ENCODE results near the gene LARP1B. TPM values are rescaled to one million over a fixed set of nuclear protein-coding genes. Genes with fewer than 3 reads are reported as not detected.

The LARP1B gene
- total RNA-seq, 1 experiment from 2014 or later = 17.3 TPM

GRCh38 chr4:128176643-128177042 lies 115.5 kb downstream of the LARP1B start:
- intact Hi-C loops (cut with micrococcal nuclease; ENCODE audit: unreplicated experiment) = no loop called here
- Histone ChIP-seq H3K9me3 (ENCODE audit: control insufficient read depth, insufficient read depth, low read depth, low read length) (no peaks in the 10 kb centered on the region), H3K4me1 (ENCODE audit: control insufficient read depth, insufficient read depth, low read length) (no peaks in the 10 kb centered on the region; the same call in 1 of the 2 replicates), H3K27ac (ENCODE audit: low read length) (no peak overlapping the region), H3K4me3 (ENCODE audit: low read depth in 2 of 2, low read length in 2 of 2) (no peak overlapping the region), H3K36me3 (ENCODE audit: control insufficient read depth, insufficient read depth, low read length) (no peaks in the 10 kb centered on the region), H3K27me3 (ENCODE audit: control insufficient read depth, insufficient read depth, low read length) (no peaks in the 10 kb centered on the region)
- in situ Hi-C loops (cut with HindIII; ENCODE audit: low pct_unique_long_range_greater_than_20kb, low sequenced_read_pairs) = no loop called here
- CTCF ChIA-PET = no interaction called here
- ATAC-seq = no peak
- no TSS peak for BruUV-seq (replicated peaks)
- POLR2A ChIA-PET = no interaction called here
- no peak for TF ChIP-seq POLR2AphosphoS5 (IDR thresholded peaks at IDR 0.05; ENCODE audit: low read depth, low read length)
- TF ChIP-seq CTCF (IDR thresholded peaks at IDR 0.05) = no peak
- no peak for TF ChIP-seq SIN3A (IDR thresholded peaks at IDR 0.05; ENCODE audit: borderline replicate concordance, insufficient read depth, low read depth, low read length)
- TF ChIP-seq REST (IDR thresholded peaks at IDR 0.05; ENCODE audit: insufficient read depth in 1 of 2, low read depth in 2 of 2, low read length in 1 of 2) = no peak
- TF ChIP-seq TCF7L2 (IDR thresholded peaks at IDR 0.05; ENCODE audit: low read depth, low read length) = no peak
- DNase-seq (ENCODE audit: low read depth, low spot score) = no peak

GRCh38 chr4:128177498-128177897 lies 116.4 kb downstream of the LARP1B start:
- ATAC-seq = no peak
- intact Hi-C loops (cut with micrococcal nuclease; ENCODE audit: unreplicated experiment) = no loop called here
- Histone ChIP-seq H3K27me3 (ENCODE audit: control insufficient read depth, insufficient read depth, low read length) (no peaks in the 10 kb centered on the region), H3K9me3 (ENCODE audit: control insufficient read depth, insufficient read depth, low read depth, low read length) (no peaks in the 10 kb centered on the region), H3K4me1 (ENCODE audit: control insufficient read depth, insufficient read depth, low read length) (no peaks in the 10 kb centered on the region; the same call in 1 of the 2 replicates), H3K36me3 (ENCODE audit: control insufficient read depth, insufficient read depth, low read length) (no peaks in the 10 kb centered on the region), H3K4me3 (ENCODE audit: low read depth in 2 of 2, low read length in 2 of 2) (no peak overlapping the region), H3K27ac (ENCODE audit: low read length) (no peak overlapping the region; the same call in 1 of the 2 replicates)
- DNase-seq (ENCODE audit: low read depth, low spot score) = no peak
- BruUV-seq (replicated peaks) = TSS peak; percentile 34
- CTCF ChIA-PET = no interaction called here
- POLR2A ChIA-PET = no interaction called here
- in situ Hi-C loops (cut with HindIII; ENCODE audit: low pct_unique_long_range_greater_than_20kb, low sequenced_read_pairs) = no loop called here
- TF ChIP-seq CTCF (IDR thresholded peaks at IDR 0.05) (no peak), REST (IDR thresholded peaks at IDR 0.05; ENCODE audit: insufficient read depth in 1 of 2, low read depth in 2 of 2, low read length in 1 of 2) (no peak), SIN3A (IDR thresholded peaks at IDR 0.05; ENCODE audit: borderline replicate concordance, insufficient read depth, low read depth, low read length) (no peak), TCF7L2 (IDR thresholded peaks at IDR 0.05; ENCODE audit: low read depth, low read length) (no peak), POLR2AphosphoS5 (IDR thresholded peaks at IDR 0.05; ENCODE audit: low read depth, low read length) (no peak)

Measured in Panc1 (cell line).